ENCODE results near the gene RTL1.

RTL1 gene

DNA sequence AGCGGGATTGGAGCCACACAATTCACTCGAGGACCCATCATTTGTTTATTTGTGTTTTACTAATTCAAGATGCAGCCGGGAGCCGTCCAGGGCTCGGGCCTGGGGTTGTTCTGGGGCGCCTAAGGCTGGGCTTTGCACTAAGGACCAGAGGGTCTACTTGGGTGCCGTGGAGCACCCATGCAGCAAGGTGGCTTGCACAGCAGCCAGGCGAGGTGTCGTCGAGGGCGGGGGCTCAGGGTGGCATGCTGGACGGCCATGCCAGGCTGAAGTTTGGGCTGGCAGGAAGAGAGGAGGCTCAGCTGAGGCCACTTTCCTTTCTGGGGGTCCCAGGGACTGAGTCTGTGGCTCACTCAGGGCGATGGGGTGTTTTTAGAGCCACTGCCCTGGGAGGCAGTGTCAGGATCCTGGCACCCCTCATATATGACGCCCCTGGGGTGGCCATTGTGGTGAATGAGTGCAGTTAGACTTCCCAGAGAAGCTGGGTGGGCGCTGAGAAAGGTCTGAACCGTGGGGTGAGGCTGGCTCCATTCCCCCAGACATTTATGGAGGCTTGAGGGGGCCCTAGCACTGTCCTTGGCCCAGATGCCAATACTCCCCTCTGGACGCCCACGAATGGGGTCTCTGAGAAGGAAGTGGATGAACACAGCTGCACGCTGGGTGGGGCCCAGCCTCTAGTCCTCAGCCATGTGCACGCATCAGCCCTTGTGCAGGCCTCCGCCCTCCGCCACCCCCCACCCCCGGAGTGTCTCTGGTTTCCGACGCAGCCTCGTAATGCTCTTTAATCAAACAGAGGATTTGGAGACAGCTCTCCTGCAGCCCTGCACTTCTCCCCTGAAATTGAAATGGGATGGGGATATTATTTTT is 66.3 kb downstream of the RTL1 start:
- H3K27ac ChIP-seq: no peak overlapping the region
- no peak overlapping the region for H3K9ac ChIP-seq
- H3K36me3 ChIP-seq: no peaks in the 10 kb centered on the region
- H3K4me1 ChIP-seq: peaks cover 52% of the 10 kb centered on the region
- no peak overlapping the region for H3K4me3 ChIP-seq
- H3K4me2 ChIP-seq: peak overlapping the region; percentile 87
- TF ChIP-seq Cebpa-rat (IDR thresholded peaks at IDR 0.05): no peak
- no peaks in the 10 kb centered on the region for H4K20me1 ChIP-seq
- no peaks in the 10 kb centered on the region; the same call in 1 of the 2 replicates for H3K27me3 ChIP-seq
- H3K9me3 ChIP-seq: no peaks in the 10 kb centered on the region

DNA sequence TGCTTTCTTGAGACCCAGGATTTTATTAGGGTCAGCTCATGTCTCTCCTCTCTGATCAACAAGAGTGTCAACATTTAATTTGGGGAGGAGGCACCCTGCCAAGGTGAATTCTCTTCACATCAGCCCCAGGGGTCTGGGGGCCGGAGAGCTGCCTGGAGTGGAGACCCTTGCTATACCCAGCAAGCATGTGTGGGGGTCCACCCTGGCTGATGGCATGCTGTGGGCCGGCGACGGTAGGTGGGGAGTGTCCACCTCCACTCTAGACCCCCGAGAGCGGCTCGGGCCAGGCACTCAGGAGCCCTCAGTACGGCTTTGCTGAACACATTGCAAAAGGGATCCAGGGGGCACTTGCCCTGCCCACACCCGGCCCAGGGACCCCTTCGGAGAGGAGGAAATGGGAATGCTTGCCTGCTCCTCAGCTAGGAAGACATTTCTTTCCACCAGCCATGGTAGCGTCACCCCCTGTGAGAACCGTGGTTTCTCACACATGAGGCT is 67.2 kb downstream of the RTL1 start:
- Histone ChIP-seq H4K20me1 (no peaks in the 10 kb centered on the region), H3K9me3 (no peaks in the 10 kb centered on the region), H3K36me3 (no peaks in the 10 kb centered on the region), H3K4me2 (peak overlapping the region; percentile 87), H3K27ac (no peak overlapping the region), H3K4me1 (peaks cover 44% of the 10 kb centered on the region), H3K9ac (no peak overlapping the region), H3K4me3 (no peak overlapping the region), H3K27me3 (no peaks in the 10 kb centered on the region; the same call in 1 of the 2 replicates)
- TF ChIP-seq Cebpa-rat (IDR thresholded peaks at IDR 0.05): no peak

GRCh38 chr14:100835548-100836310 is 67.8 kb downstream of the RTL1 start:
- Histone ChIP-seq H3K4me2 (peak overlapping the region; percentile 87), H3K9me3 (no peaks in the 10 kb centered on the region), H3K9ac (no peak overlapping the region), H3K36me3 (no peaks in the 10 kb centered on the region), H3K27ac (peak overlapping the region; percentile 51; the same call in 1 of the 2 replicates), H3K4me1 (peaks cover 39% of the 10 kb centered on the region), H3K4me3 (no peak overlapping the region; the same call in 1 of the 2 replicates), H3K27me3 (no peaks in the 10 kb centered on the region; the same call in 1 of the 2 replicates), H4K20me1 (no peaks in the 10 kb centered on the region)
- no peak for TF ChIP-seq Cebpa-rat (IDR thresholded peaks at IDR 0.05)

GRCh38 chr14:100834794-100835547 is 68.6 kb downstream of the RTL1 start:
- no peaks in the 10 kb centered on the region for H3K36me3 ChIP-seq
- TF ChIP-seq Cebpa-rat (IDR thresholded peaks at IDR 0.05): no peak
- no peaks in the 10 kb centered on the region for H3K9me3 ChIP-seq

DNA sequence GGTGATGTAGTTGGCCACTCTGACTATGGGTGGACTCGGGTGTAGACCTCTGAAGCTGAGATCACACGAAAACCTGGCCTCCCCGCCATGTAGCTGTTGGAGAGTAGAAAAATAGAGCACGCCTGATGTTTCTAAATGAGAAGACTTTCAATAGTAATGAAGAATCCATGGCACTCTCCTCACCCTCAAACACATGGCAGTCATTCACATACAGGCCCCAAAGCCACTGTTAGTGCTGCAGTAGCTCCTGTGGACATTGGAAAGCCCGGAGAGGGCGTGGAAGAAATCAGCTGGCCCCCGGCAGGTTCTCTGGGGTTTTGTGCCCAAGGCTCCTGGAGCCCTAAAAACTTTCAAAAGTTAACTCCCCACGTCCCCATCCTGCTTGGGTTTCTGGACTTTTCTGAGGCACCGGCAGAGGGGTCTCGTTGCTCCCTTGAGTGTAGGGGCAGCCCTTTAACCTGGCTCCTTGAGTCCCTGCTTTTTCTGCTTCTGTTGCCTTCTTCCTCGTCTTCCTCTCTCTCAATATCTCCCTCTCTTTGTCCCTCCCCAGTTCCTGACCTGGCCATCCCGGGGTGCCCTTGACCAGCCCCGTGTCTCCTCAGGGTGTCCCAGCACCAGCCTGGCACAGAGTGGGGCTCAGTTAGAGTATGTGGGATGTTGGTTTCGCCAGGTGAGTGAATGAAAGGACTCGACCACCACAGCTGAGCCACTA is 69.3 kb downstream of the RTL1 start:
- H3K36me3 ChIP-seq: no peaks in the 10 kb centered on the region
- H3K27me3 ChIP-seq: no peaks in the 10 kb centered on the region; the same call in 1 of the 2 replicates
- H3K4me3 ChIP-seq: no peak overlapping the region
- no peak overlapping the region for H3K27ac ChIP-seq
- H3K4me1 ChIP-seq: peaks cover 37% of the 10 kb centered on the region
- no peak for TF ChIP-seq Cebpa-rat (IDR thresholded peaks at IDR 0.05)
- H3K9me3 ChIP-seq: no peaks in the 10 kb centered on the region
- no peaks in the 10 kb centered on the region for H4K20me1 ChIP-seq
- H3K9ac ChIP-seq: no peak overlapping the region
- peak overlapping the region; percentile 87; the same call in 1 of the 2 replicates for H3K4me2 ChIP-seq

More at GRCh38 chr14:100834794-100835547, 68.6 kb downstream of the RTL1 start:
- Histone ChIP-seq H3K4me2 (peak overlapping the region; percentile 87), H3K27ac (peak overlapping the region; percentile 51; the same call in 1 of the 2 replicates), H3K4me3 (no peak overlapping the region; the same call in 1 of the 2 replicates), H3K4me1 (peaks cover 37% of the 10 kb centered on the region), H3K27me3 (no peaks in the 10 kb centered on the region; the same call in 1 of the 2 replicates), H4K20me1 (no peaks in the 10 kb centered on the region), H3K9ac (no peak overlapping the region)

DNA sequence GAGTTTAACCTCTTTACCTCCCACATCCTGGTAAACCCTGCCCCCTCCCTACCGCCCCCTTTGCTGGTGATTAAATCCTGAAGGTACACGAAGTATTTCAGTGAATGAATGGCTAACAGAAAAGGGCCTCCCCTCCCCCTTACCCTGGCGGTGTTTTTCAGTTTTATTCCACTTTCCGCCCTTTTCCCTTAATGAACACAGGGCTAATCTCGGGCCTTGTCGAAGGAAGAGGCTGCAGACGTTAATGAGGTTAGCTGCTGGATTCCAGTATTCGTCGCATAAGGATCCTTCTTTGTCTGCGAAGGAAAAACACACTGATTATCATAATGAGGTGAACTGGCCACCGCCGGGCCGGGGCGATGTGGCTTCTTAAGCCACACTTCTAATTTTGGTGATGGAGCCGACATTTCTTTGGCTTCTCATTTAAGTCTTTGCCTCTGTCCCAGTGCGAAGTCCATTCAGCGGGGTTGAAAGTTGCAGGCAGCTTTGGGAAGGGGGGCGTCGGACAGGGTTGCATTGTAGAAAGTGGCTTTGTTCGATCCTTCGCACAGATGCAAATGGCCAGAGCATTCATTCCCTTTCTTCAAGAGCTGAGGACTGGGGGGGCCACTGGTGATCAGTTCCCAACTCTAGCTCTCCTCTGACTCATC is 71.1 kb downstream of the RTL1 start:
- TF ChIP-seq Cebpa-rat (IDR thresholded peaks at IDR 0.05): no peak
- Histone ChIP-seq H3K9ac (no peak overlapping the region), H4K20me1 (no peaks in the 10 kb centered on the region), H3K9me3 (peaks cover 8% of the 10 kb centered on the region), H3K4me1 (peaks cover 30% of the 10 kb centered on the region), H3K4me2 (no peak overlapping the region), H3K27ac (no peak overlapping the region), H3K27me3 (no peaks in the 10 kb centered on the region; the same call in 1 of the 2 replicates), H3K36me3 (no peaks in the 10 kb centered on the region), H3K4me3 (no peak overlapping the region)

GRCh38 chr14:100830681-100831080 is 72.8 kb downstream of the RTL1 start:
- H3K4me2 ChIP-seq: no peak overlapping the region
- no peaks in the 10 kb centered on the region for H3K36me3 ChIP-seq
- no peaks in the 10 kb centered on the region; the same call in 1 of the 2 replicates for H3K27me3 ChIP-seq
- peaks cover 12% of the 10 kb centered on the region for H3K4me1 ChIP-seq
- H4K20me1 ChIP-seq: no peaks in the 10 kb centered on the region
- TF ChIP-seq Cebpa-rat (IDR thresholded peaks at IDR 0.05): no peak
- H3K27ac ChIP-seq: no peak overlapping the region
- H3K9me3 ChIP-seq: peaks cover 25% of the 10 kb centered on the region
- no peak overlapping the region for H3K4me3 ChIP-seq
- H3K9ac ChIP-seq: no peak overlapping the region
